A549 treated with Hydrocortisone at 1 μM for 4 hours (cell line): ENCODE results near the gene ZNF585A. TPM values are rescaled to one million over a fixed set of nuclear protein-coding genes. Genes with fewer than 3 reads are reported as not detected.

ENCODE experiments used
- total RNA-seq: library from RNA; stranded (reverse); fragments of 200-300 nt; extraction: Qiagen RNA extraction; gene quantifications from 5 replicates; pipeline ENCODE4 v1.2.3, GENCODE V29; 2022

The ZNF585A gene
- total RNA-seq: 5.2 to 6.5 TPM (median 5.9 TPM) in 5 replicates

GRCh38 chr19:37172368-37173366 is at the start of gene ZNF585A:
Gene ZNF585A (minus strand): TSS chr19:37172695. CDS start chr19:37169910, 2,785 bp downstream.

GRCh38 chr19:37217775-37218591 is 45.5 kb upstream of the ZNF585A start, which contains the start of gene ZNF383:
Gene ZNF383 (plus strand): TSS chr19:37218214. CDS start chr19:37230454, 12,240 bp downstream.

Other genes starting within 250 kb of the ZNF585A start
- gene ZNF420, start 94.3 kb downstream of the ZNF585A start, total RNA-seq: 4.5 to 6.0 TPM (median 4.9 TPM) in 5 replicates
- 2.2 to 3.6 TPM (median 3.0 TPM) in 5 replicates for gene ZNF585B, start 37.8 kb upstream of the ZNF585A start, total RNA-seq
- gene ZNF383, start 45.5 kb upstream of the ZNF585A start, total RNA-seq: 6.7 to 7.4 TPM (median 7.0 TPM) in 5 replicates
- gene ZNF527, start 198.4 kb upstream of the ZNF585A start, total RNA-seq: 2.4 to 4.4 TPM (median 3.0 TPM) in 5 replicates